G401 (cell line): Measurements from ENCODE around the gene LMF2. TPM values are rescaled to one million over a fixed set of nuclear protein-coding genes. Genes with fewer than 3 reads are reported as not detected.

Source experiments
- DNase-seq: peaks from one replicate; pipeline ENCODE4 v3.0.0-alpha.2; 2015; ENCODE audit warnings: low spot score
- in situ Hi-C: cut with HindIII; loops from 2 replicates; pipeline ENCODE4 v1.10.0; 2016; ENCODE audit warnings: low sequenced_read_pairs, mixed read lengths
- total RNA-seq: library from RNA; depleted of rRNA; stranded (reverse); fragments of >200 nt; shearing (Covaris generic); gene quantifications from 2 replicates; pipeline ENCODE4 v1.2.3, GENCODE V29; 2014

LMF2 gene
- total RNA-seq, 1 experiment from 2014 or later, result 40.6 TPM

DNA sequence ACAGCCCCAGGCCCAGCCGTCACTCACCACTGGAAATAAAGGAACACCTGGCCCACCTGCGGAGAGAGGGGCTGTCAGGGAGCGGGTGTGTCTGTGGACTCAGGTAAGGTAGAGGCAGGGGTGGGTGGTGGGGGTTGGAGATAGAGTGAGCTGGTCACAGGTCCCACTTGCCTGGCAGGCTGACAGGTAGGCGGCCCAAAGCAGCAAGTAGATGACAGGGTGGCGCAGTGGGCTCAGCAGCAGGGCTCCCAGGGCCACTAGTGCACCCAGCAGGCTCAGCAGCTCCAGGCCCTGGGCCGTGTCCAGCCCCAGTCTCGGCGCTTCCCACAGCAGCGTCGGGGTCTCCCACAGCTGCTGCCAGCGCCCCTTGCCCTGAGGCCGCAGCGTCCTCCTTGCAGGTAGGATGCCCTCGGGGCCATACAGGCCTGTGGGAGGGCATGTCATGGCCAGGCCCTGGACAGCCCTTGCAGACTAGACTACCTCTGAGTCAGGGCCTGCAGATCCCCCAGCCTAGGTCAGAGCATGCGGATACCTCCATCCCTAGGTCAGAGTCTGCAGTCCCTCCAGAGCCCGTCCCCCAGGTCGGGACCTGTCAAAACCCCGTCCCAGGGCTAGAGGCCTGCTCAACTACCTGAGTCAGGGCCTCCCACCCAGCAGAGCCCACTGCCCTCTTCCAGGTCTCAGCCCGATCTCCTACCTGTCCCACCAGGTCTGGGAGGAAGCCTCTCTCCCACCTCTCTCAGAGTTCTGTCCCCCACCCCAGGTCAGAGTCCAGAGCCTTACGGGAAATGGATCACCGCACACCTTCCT lies 686 bp downstream of the LMF2 start:
- DNase-seq, result no peak
- in situ Hi-C loops, result no loop called here

DNA sequence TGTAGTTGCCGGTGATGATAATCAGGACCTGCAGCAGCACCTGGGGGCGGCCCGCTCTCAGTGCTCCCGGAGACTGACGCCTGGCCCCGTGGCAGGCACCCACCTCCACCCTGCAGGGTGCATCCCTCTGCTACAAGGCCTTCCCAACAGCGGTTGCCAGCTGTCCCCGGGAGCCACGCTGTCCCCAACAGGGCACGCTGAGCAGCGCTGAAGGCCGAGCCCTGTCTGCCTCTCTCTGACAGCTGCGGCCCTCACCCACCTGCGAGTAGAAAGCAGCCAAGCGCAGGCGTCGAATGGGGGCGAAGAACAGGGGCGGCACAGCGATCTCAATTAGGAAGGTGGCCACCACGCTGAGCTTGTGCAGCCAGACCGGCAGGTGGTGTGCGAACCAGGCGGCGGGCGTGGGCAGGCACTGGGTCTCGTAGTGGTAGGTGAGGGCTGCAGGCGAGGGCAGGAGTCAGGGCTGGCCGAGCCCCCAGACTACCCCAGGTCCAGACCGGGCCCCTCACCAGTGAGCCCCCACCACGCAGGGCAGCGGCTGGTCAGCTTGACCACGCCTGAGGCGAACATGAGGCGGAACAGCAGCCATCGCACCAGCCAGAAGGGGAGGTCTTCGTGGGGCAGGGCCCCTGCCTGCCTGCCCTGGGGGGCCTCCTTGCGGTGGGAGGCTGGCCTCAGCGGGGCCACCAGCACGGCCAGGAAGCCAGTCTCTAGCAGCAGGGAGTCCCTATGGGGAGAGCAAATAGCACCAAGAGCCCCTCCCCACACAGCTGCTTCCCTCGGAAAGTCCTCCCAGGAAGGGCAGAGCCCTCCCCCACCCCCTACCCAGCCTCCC lies 1.5 kb downstream of the LMF2 start:
- in situ Hi-C loops, result no loop called here
- DNase-seq, result no peak

DNA sequence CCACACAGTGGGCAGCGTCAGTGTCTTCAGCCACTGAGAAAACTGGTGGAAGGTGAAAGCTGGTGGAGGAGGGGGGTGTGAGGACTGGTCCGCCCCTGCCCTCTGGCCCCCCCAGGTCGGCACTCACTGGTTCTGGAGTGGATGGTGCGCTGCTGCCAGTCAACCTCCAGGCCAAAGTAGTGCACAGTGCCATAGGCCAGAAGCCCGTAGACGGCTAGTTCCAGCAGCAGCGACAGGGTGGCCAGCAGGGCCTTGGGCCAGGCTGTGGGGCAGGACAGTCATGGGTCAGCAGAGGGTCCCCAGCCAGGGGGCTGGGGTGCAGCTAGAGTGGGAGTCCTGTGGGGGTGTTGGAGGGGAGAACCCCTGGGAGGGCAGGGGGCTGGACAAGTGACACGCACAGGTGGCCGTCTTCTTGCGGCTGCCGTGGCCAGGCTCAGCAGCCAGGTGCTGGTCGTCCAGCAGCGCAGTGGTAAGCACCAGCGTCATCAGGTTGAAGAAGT lies 2.2 kb downstream of the LMF2 start:
- no peak for DNase-seq
- in situ Hi-C loops, result no loop called here

DNA sequence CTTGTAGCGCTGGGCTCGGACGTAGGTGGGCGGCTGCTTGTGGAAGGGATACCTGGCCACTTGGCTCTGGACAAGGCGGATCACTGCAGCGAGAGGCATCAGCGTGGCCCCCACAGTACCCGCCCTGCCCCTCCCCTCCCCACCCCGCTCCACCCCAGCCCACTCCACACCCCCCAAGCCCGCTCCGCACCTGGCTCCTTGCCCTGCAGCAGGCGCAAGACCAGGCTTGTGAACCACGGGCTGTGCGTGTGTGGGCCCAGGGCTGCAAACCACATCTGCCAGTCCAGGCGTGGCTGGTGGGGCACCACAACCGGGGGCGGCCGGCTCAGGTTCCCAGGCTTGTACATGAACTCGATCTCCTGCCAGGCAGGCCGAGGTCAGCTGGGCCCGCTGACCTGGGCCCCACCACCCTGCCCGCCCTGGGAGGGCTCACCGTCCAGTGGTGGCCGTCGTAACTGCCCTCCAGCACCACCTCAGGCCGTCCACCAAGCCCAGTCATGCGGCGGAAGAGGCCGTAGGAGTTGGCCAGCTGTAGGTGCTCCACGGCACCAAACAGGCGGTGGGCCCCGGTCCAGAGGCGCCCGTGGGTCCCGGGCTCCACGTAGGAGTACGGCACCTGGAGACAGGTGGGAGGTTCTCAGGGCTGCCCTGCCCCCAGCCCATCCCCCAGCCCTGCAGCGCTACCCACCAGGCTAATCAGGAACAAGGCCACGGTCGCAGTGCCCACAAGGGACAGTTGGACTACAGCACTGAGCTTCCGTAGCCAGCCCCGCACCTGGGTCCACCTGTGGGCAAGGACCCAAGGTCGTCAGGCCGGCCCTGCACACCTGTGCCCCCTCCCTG lies 2.9 kb downstream of the LMF2 start:
- in situ Hi-C loops, result no loop called here
- no peak for DNase-seq

DNA sequence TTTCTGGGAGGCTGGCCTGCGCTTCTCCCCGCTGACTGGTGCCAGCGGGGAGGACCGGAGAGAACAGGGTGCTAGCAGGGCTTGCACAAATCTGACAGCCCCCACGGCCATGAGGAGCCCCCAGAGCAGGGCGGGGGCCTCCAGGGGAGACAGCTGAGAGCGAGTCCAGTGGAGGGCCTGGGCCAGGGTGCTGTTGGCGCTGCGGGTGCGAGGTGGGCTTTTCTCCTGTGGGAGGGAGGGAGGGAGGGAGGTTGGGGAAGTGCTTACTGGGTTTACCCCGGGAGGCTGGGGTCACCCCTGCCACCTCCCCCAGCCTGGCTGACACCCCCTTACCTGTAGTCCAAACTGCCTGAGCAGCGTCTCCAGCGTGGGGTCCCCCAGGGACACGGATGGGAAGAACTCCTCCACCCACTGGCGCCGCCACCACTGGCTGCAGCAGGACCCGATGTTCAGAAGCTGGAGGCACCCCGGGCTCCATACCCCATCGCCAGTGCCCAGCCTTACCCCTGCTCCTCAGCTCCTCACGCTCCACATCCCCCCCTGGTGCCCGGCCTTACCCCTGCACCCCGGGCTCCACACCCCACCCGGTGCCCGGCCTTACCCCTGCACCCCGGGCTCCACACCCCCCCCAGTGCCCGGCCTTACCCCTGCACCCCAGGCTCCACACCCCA lies 3.9 kb downstream of the LMF2 start:
- in situ Hi-C loops, result no loop called here
- DNase-seq, result no peak

DNA sequence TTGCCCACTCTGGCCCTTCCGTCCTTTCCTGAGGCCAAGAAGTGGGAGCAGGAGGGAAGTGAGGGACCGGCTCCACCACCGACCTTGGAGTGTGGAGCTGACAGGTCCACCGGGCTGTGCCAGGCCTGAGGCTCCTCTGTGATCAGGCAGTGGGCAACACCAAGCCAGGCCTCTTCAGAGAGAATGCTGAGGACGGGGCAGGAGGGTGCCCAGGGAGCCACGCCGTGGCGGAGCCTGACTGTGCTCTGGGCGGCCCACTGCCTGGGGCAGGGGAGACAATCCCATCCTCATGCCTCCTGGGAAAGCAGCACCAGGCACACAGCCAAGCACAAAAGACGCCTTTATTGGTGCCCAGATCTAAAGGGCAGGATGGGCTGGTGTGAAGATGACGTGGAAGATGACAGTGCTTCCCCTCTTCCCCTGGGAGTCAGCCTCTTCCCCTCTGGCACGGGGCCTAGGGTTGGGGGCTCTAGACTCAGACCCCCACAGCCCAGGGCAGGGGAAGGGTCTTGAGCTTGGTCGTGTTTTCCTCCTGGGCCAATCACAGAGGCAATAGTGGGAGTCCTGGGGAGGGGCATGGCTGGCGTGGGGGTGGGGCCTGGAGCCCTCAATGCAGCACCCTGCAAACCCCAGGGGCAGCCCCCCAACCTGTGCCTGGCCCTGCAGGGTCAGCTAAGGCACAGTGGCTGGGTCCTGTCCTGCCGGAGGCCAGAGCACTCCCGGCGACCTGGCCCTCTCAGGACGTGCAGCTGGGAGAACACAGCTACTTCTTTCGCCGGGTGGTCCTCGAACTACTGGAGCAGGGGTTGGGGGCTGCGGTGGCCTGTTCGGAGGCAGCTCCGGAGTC lies 4.7 kb downstream of the LMF2 start:
- in situ Hi-C loops, result no loop called here
- DNase-seq, result no peak

DNA sequence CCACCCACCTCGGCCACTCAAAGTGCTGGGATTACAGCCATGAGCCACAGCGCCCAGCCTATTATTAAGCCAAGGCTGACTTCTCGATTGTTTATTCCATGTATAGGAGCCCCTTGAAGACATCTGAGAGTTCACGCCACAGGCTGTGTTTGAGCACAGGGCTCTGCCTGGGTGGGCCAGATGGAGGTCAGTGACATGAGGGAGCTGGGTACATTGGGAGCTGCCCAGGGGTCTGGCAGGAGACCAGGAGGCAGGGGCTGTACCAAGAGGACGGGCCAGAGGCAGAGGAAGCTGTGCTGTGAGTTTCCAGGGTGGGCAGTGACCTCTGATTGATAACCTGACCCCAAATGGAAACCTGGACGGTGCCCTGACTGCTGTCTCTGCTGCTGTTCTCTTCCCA lies 5.4 kb downstream of the LMF2 start:
- no peak for DNase-seq
- in situ Hi-C loops, result no loop called here

DNA sequence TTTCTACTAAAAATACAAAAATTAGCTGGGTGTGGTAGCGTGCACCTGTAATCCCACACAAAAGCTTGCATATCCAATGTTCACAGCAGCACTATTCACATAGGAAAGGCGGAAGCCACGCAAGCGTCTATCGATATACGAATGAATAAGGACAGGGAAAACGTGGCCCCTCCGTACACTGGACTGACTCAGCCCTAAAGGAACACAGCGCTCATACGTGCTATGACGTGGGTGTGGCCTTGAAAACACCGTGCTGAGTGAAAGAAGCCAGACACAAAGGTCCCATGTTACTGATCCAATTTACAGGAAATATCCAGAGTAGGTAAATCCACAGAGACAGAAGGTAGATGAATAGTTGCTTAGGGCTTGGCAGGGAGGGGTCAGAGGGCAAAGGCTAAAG lies 7.0 kb downstream of the LMF2 start:
- no peak for DNase-seq
- in situ Hi-C loops, result no loop called here

DNA sequence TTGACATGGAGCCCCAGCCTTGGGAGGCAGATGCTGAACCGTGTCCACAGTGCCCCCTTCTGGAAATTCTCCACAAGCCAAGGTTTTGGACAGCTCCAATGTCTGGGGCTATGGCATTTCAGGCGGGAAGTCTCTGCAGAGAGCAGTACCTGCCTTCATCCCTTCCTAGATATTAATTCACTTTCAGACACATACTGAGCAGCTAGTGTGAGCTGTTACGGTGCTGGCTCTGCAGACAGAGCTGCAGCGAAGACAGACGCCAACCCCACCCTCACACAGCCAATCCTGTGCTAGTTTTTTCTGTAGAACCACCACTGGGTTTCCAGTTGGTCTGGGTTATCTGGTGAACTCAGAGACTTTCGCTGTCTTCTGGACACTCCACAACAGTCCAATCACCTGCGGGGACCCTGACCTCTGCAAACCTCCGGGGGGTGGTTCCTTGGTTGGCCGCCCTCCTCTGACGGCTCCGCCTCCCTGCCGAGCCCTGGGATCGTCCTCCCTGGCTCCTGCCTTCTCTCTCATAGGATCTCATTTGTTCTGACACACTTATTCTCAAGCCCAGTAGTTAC lies 9.1 kb downstream of the LMF2 start:
- peak; percentile 86 for DNase-seq
- in situ Hi-C loops, result loop anchor here (10.0 kb wide), 1 partner anchor 76 kb away; the partner anchor contains the start of gene CPT1B

DNA sequence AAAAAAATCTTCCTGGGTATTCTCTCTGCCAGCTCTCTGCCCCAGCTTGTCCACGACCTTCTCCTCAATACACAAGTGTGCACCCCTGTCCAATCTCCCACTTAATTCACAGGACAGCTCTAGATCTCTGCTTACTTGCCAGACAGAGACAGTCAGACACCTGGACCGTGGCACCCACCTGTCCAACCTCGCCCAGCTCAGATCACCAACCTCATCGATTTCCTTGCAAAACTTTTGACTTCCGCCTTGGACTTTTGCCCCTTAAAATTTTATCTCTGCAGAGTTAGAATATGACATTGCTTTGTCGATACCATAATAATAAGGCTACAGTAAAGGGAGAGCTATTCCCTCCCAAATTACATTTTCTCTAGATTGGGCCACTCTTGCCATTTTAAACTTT lies 10.4 kb downstream of the LMF2 start:
- DNase-seq, result no peak
- in situ Hi-C loops, result loop anchor here (10.0 kb wide), 1 partner anchor 78 kb away; the partner anchor contains the start of gene CPT1B

DNA sequence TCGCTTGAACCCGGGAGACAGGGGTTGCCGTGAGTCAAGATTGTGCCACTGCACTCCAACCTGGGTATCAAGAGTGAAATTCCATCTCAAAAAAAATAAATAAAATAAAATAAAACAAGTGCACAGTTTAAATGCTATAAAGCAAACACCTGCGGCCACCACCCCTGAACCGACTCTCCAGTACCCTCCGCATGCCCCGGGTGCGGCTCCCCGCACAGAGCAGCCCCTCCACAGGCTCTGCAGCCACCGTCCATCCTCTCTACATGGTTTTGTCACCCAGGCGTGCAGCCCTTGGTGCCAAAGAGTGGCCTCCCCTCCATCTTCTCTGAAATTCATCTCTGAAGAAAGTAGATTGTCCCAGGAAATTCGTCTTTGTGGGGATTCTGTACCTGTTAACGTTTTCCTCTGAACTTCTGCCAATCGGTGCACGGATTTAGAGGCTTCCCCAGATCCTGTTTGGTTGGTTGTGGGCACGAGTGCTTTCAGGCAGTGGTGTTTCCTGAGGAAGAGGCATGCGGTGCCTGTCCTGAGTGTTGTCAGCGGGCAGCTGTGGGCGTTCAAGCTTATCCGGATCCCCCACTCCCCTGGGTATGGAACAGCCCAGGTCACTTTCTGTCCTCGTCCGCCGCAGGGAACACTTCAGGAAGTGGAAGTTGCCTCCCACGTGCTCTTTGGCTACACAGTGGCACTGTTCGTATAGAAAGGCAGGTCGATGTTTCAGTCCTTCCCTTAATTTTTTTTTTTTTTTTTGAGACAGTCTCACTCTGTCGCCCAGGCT lies 16.8 kb downstream of the LMF2 start:
- no peak for DNase-seq
- in situ Hi-C loops, result loop anchor here (10.0 kb wide), 1 partner anchor 84 kb away; the partner anchor contains the start of gene CPT1B

DNA sequence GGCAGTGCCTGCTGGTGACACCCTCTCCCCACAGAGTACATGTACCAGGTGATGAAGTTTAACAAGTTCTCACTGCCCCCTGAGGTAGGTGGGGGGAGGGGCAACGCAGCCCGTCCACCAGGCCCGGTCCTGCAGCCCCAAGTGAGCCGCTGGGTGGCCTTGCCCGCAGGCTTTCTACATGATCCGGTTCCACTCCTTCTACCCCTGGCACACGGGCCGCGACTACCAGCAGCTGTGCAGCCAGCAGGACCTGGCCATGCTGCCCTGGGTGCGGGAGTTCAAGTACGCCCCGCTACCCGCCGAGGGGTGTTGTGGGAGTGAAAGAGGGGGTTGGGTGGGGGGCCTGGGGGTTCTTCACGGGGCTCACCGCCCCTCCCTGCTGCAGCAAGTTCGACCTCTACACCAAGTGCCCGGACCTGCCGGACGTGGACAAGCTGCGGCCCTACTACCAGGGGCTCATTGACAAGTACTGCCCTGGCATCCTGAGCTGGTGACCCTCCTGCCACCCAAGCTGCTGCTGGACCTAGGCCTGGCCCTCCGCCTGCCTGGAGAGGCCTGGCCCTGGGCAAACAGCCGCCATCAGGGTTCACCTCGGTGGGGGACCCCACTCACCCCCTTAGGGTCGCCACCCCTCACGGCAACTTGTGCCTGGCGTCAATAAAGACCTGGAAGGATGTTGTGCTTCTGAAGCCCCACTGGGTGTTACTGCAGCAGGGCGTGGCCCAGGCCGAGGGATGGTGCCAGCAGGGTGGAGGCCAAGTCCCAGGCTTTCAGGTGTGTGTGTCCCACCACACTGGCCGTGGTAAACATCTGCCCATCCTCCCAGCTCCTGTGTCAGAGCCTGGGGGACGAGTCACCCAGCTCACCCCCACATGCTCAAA lies 17.9 kb downstream of the LMF2 start:
- DNase-seq, result no peak

DNA sequence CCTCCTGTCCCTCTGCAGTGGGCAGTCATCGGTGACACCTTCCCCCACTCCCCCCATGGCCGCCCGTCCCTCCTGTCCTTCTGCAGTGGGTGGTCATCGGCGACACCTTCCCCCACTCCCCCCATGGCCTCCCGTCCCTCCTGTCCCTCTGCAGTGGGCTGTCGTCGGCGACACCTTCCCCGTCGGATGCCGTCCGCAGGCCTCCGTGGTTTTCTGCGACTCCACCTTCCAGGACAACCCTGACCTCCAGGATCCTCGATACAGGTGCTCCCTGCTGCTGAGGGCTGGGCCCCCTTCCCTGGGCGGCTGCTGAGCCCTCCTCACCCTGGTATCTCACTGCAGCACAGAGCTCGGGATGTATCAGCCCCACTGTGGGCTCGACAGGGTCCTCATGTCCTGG lies 18.6 kb downstream of the LMF2 start:
- in situ Hi-C loops, result no loop called here
- no peak for DNase-seq

More for the DNA sequence above, 17.9 kb downstream of the LMF2 start:
- in situ Hi-C loops, result loop anchor here (10.0 kb wide), 1 partner anchor 85 kb away; the partner anchor contains the start of gene CPT1B

DNA sequence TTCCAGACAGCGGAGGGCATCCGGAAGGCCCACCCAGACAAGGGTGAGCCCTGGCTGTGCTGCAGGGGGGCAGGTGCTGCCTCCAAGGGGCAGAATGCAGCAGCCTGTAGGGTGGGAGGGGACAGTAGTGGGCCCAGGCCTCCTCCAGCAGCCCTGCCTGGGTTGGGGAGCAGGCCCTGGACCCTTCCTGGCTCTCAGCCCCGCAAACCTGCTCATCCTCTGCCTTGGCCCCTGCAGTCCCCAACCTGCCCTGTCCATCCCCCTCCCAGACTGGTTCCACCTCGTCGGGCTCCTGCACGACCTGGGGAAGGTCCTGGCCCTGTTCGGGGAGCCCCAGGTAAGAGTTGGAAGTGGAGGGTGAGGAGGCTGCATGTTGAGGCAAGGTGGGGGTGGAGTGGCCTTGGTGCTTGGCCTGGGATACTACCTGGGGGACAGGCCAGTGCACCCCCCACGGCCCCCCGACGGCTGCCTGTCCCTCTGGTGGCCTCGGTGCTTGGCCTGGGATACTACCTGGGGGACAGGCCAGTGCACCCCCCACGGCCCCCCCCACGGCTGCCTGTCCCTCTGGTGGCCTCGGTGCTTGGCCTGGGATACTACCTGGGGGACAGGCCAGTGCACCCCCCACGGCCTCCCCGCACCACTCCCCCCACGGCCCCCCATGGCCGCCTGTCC lies 19.4 kb downstream of the LMF2 start:
- in situ Hi-C loops, result no loop called here
- DNase-seq, result no peak

DNA sequence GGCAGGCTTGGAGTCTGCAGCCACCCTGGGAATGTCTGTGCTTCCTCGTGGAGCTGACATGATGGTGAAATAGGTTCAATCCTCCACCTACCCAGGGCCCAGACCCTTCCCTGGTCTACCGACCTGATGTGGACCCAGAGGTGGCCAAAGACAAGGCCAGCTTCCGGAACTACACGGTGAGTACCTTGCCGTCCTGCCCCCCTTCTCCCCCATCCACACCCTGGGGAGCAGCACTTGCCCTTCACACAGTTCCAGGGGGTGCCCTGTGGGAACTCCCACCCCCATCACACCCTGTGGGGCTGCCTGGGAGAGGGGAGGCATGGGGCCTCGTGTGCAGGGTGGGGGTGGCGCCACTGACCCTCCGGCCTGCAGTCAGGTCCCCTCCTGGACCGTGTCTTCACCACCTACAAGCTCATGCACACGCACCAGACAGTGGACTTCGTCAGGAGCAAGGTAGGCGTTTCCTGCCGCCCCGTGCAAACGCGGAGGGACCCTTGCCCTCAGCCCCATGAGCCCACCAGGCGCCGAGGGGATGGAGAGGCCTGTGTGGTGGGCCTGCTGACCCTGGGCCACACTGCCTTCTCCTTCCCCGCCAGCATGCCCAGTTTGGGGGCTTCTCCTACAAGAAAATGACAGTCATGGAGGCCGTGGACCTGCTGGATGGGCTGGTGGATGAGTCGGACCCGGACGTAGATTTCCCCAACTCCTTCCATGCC lies 20.1 kb downstream of the LMF2 start:
- DNase-seq, result no peak
- in situ Hi-C loops, result no loop called here
